ELF-1 (cell line): ENCODE data around the gene CCDC197.

Experiments used
- DNase-seq: peaks from one replicate; pipeline ENCODE4 v3.0.0-alpha.2; 2016; ENCODE audit warnings: low read depth, low spot score

CCDC197 gene

GRCh38 chr14:93997082-93997481 lies at the start of gene CCDC197:
CCDC197 (plus strand) TSS chr14:93997301; CDS start chr14:93998132, 831 bp downstream.
- no peak for DNase-seq

- DNase-seq: no peak
Measured at GRCh38 chr14:93949511-93950075, 47.5 kb upstream of the CCDC197 start.

GRCh38 chr14:93950948-93951634 lies 46.0 kb upstream of the CCDC197 start:
- DNase-seq: no peak

GRCh38 chr14:93951635-93952540 lies 45.2 kb upstream of the CCDC197 start:
- no peak for DNase-seq

- no peak for DNase-seq
Measured at GRCh38 chr14:93952829-93953228, 44.3 kb upstream of the CCDC197 start.

GRCh38 chr14:93953263-93953662 lies 43.8 kb upstream of the CCDC197 start:
- DNase-seq: peak; percentile 36

- DNase-seq: no peak
Measured at GRCh38 chr14:93953739-93954515, 43.2 kb upstream of the CCDC197 start.

- DNase-seq: no peak
Measured at GRCh38 chr14:93954516-93954830, 42.6 kb upstream of the CCDC197 start.

- peak; percentile 32 for DNase-seq
Measured at GRCh38 chr14:93954900-93955849, 41.9 kb upstream of the CCDC197 start.

GRCh38 chr14:93955850-93956481 lies 41.1 kb upstream of the CCDC197 start:
- no peak for DNase-seq

- DNase-seq: no peak
Measured at GRCh38 chr14:93956514-93957332, 40.4 kb upstream of the CCDC197 start.

- DNase-seq: no peak
Measured at GRCh38 chr14:93957333-93957710, 39.8 kb upstream of the CCDC197 start.

- DNase-seq: no peak
Measured at GRCh38 chr14:93957751-93958566, 39.1 kb upstream of the CCDC197 start.

- DNase-seq: no peak
Measured at GRCh38 chr14:93958567-93959238, 38.4 kb upstream of the CCDC197 start.

GRCh38 chr14:93959239-93960107 lies 37.6 kb upstream of the CCDC197 start:
- DNase-seq: peak; percentile 92

- no peak for DNase-seq
Measured at GRCh38 chr14:93960108-93960475, 37.0 kb upstream of the CCDC197 start.
